NCI-H1417 (cell line): ENCODE data around the gene CSF3R.

Experiments used
- DNase-seq, 3 experiments: peaks; one replicate each; lab custom pipeline; 2025; lab: John Stamatoyannopoulos, UW

The CSF3R gene

GRCh38 chr1:36458910-36459309 lies 23.8 kb downstream of the CSF3R start:
- DNase-seq, result no peak

GRCh38 chr1:36457691-36458090 lies 25.0 kb downstream of the CSF3R start:
- peak in 1 of 3 experiments; percentile 53 for DNase-seq

GRCh38 chr1:36456391-36456928 lies 26.3 kb downstream of the CSF3R start:
- no peak for DNase-seq

- DNase-seq, result no peak
Measured at GRCh38 chr1:36455386-36455785, 27.3 kb downstream of the CSF3R start.

- no peak for DNase-seq
Measured at GRCh38 chr1:36453600-36454388, 28.9 kb downstream of the CSF3R start.

- no peak for DNase-seq
Measured at GRCh38 chr1:36453051-36453450, 29.7 kb downstream of the CSF3R start.

- DNase-seq, result no peak
Measured at GRCh38 chr1:36450919-36451305, 31.8 kb downstream of the CSF3R start.

GRCh38 chr1:36450270-36450918 lies 32.3 kb downstream of the CSF3R start, which contains the start of gene OSCP1:
OSCP1 (minus strand) TSS chr1:36450451; CDS start chr1:36450369, 82 bp downstream.
- peak; percentile 96 to 97 (median 97) for DNase-seq

GRCh38 chr1:36448530-36449056 lies 34.1 kb downstream of the CSF3R start:
- DNase-seq, result peak in 1 of 3 experiments; percentile 5

- DNase-seq, result no peak
Measured at GRCh38 chr1:36447450-36447849, 35.3 kb downstream of the CSF3R start.

- no peak for DNase-seq
Measured at GRCh38 chr1:36446746-36447145, 36.0 kb downstream of the CSF3R start.

GRCh38 chr1:36446271-36446670 lies 36.4 kb downstream of the CSF3R start:
- DNase-seq, result peak in 1 of 3 experiments; percentile 38

GRCh38 chr1:36443297-36443696 lies 39.4 kb downstream of the CSF3R start:
- DNase-seq, result no peak

- no peak for DNase-seq
Measured at GRCh38 chr1:36442337-36442736, 40.4 kb downstream of the CSF3R start.

- no peak for DNase-seq
Measured at GRCh38 chr1:36440646-36441045, 42.1 kb downstream of the CSF3R start.

- no peak for DNase-seq
Measured at GRCh38 chr1:36440044-36440443, 42.7 kb downstream of the CSF3R start.

- DNase-seq, result no peak
Measured at GRCh38 chr1:36438715-36439114, 44.0 kb downstream of the CSF3R start.

GRCh38 chr1:36436821-36437220 lies 45.9 kb downstream of the CSF3R start:
- DNase-seq, result no peak

- no peak for DNase-seq
Measured at GRCh38 chr1:36433102-36433501, 49.6 kb downstream of the CSF3R start.

- DNase-seq, result no peak
Measured at GRCh38 chr1:36432616-36433015, 50.1 kb downstream of the CSF3R start.

- no peak for DNase-seq
Measured at GRCh38 chr1:36425791-36426190, 56.9 kb downstream of the CSF3R start.

GRCh38 chr1:36421649-36422048 lies 61.1 kb downstream of the CSF3R start:
- DNase-seq, result no peak

GRCh38 chr1:36420836-36421317 lies 61.8 kb downstream of the CSF3R start:
- DNase-seq, result peak; percentile 62 to 79 (median 77)
